Left forelimb (tissue), 1 donor: Measurements from ENCODE around the gene CD302.
"Not testable (repeated sequence)": the region's sequence is repeated elsewhere in the genome, so short reads cannot be mapped to it uniquely, and the experiment has no call there.

Experiments used
- DNase-seq: peaks from one replicate; pipeline ENCODE4 v3.0.0-alpha.2; 2018; ENCODE audit warnings: low spot score

Gene CD302

DNA sequence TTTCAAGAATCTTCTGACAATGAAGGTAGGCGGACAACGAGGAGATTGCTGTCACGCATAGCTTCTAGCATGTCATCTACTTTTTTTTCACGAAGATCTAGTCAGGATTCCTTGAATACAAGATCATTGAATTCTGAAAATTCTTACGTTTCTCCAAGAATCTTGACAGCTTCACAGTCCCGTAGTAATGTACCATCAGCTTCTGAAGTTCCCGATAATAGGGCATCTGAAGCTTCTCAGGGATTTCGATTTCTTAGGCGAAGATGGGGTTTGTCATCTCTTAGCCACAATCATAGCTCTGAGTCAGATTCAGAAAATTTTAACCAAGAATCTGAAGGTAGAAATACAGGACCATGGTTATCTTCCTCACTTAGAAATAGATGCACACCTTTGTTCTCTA, 49.9 kb downstream of the CD302 start:
- DNase-seq = no peak

DNA sequence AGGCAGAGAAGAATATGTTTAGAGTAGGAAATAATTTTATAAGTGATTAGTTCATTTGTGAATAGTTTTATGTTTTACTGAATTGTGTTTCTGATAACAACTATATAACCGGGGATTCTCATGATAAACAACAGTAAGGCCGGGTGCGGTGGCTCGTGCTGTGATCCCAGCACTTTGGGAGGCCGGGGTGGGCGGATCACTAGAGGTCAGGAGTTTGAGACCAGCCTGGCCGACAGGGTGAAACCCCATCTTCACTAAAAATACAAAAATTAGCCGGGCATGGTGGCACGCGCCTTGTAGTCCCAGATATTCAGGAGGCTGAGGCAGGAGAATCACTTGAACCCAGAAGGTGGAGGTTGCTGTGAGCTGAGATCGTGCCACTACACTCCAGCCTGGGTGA, 52.8 kb downstream of the CD302 start:
- not testable (repeated sequence) for DNase-seq

DNA sequence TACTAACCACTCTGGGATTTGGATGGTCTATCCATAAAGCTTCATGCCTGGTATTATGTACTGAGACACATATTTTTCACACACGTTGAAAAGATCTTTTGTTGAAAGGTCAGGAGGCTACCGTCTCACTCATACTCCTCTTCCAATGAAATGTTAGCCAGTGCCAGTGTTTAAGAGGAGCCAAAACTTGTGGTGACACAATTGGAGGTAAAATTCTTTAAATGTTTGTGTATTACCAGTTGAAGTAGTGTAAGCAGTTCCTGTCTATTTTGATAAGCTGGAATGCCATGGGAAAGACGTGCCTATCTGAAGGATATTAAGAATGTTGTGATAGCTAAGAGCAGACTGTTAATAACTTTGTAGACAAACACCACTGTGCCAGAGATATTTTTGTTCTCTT, 53.6 kb downstream of the CD302 start:
- no peak for DNase-seq

DNA sequence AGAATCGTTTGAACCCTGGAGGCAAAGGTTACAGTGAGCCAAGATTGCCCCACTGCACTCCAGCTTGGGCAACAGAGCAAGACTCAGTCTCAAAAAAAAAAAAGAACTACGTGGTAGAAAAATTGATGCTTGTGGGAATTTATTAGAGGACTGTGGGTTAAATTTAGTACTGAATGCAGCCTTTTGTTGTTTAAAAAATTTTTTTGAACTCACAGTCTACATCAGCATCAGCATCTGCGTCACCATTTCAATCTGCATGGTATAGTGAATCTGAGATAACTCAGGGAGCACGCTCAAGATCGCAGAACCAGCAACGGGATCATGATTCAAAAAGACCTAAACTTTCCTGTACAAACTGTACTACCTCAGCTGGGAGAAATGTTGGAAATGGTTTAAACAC, 55.2 kb downstream of the CD302 start:
- DNase-seq = no peak

DNA sequence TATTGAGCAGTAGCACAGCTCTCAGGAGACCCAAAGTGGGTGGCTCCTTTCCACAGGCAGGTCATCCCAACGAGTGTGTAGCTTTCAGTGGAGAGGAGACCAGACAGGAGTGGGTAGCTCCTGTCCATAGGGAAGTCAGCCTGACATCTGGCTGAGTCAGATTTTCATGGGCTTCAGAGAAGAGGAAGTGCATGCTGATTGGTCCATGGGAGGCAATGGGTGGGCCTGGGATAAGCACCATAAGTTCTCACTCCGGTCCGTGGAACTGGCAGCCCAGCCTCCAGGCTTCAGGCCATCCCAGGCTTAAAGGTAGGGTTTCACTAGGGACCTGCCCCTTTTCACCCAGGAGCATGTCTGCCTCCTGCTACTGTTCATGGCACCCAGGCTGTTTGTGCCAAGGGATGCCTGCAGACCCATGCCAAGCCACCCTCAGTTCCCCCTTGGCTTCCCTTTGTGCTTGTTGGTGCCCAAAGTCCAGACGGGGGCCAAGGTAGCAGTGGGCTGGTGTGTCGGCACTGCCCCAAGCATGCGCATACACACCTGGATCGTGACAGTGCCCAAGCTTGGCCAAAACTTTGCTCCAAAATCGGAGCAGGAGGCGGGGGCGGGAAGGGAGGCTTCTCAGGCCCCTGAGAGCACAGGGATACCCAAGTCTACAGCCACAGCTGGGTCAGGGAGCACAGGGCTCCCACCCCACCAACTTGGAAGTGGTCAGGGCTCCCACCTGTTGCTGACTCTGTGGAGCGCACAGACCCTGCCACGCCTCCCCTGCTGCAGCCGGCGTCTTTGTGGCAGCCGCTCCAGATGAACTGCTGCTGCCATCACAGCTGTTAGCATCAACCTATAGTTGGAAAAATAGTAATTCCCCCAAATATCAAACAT, 59.3 kb downstream of the CD302 start:
- DNase-seq = no peak

DNA sequence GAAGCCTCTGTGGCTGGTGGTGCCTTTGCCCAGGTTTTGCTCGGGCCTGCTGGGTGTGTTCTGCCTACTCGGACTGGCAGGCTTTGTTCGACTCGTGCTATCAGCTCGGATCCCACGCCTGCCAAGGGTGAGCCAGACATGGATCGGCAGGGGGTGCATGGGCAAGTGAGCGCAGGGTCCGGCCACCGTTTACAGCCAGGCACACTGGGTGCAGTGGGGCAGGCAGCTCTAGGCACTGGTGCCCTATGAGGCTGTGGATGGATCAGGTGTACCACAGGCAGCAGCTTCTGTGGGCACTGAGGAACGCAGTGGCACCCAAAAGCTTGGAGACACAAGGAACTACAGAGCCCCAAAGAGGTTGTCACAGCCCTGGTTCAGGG, 60.1 kb downstream of the CD302 start:
- no peak for DNase-seq

DNA sequence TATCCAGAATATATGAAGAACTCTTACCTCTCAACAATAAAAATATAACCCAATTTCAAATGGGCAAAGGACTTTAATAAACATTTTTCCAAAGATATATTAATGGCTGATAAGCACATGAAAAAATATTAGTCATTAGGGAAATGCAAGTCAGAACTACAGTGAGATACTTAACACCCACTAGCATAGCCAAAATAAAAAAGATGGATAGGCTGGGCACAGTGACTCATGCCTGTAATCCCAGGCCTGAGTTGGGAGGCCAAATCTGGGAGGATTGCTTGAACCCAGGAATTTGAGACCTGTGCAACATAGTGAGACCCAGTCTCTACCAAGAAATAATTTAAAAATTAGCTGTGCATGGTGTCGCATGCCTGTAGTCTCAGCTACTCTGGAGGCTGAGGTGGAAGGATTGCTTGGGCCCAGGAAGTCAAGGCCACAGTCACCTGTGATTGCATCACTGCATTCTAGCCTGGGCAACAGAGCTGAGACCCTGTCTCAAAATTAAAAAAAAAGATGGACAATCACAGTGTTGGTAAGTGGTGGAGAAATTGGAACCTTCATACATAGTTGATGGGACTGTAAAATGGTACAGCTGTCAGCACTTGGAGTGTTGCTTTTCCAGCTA, 60.6 kb downstream of the CD302 start:
- DNase-seq = no peak

DNA sequence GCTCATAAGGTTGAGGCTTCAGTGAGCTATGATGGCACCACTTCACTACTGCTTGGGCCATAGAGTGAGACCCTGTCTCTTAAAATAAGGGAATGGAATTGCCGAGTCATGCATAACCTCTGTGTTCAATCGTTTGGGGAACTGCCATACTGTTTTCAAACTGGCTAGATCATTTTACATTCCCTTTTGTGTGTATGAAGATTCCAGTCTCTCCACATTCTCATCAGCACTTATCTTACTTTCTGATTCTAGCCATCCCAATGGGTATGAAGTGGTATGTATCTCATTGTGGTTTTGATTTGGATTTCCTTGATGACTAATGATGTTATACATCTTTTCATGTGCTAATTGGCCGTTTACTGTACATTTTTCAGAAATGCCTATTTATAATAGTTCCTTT, 62.0 kb downstream of the CD302 start:
- DNase-seq = no peak

DNA sequence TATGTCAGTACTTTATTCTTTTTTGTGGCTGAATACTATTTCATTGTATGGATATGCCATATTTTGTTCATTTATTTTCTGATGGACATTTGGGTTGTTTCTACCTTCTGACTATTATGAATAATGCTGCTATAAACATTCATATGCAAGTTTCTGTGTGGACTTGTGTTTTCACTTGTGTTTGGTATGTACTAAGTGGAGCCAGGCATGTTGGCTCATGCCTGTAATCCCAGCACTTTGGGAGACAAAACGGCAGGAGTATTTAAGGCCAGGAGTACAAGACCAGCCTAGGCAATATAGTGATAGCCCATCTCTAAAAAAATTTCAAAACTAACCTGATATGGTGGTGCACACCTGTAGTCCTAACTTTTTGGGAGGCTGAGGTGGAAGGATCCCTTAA, 62.4 kb downstream of the CD302 start:
- DNase-seq = no peak

DNA sequence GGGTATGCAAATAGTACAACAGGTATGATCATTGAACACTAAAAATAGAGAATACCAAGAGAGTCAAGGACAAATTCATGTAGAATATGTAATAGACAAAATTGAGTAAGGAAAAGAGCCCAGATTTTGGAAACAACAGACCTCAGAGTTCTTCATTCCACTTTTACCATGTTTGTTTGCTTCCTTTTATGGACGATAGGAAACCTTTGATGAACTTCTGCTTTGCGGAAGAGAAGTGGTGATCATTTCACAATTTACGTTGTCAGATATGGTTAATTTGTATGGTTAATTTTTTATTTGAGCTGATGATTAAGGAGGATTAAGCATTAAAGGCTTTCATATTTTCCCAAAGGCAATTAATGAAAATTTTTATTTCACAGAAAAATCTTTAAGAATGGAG, 69.4 kb downstream of the CD302 start:
- no peak for DNase-seq

DNA sequence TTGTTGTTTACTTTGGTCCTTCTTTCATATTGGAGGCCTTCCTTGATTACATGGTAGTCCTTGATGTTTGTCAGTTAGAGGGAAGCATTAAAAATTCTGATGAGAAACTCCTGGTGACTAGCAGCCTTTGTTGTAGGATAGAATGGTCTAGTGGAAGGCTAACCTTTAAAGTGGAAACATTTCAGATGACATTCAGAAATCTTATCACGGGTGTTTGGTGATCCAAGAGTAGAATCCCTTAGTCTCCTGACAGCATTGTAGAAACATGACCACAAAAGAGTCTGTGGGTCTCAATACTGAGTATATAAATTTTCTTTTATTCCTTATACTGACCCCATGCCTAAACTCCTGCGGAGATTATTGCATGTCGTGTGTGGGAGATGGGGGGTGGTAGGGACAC, 72.3 kb downstream of the CD302 start:
- no peak for DNase-seq

DNA sequence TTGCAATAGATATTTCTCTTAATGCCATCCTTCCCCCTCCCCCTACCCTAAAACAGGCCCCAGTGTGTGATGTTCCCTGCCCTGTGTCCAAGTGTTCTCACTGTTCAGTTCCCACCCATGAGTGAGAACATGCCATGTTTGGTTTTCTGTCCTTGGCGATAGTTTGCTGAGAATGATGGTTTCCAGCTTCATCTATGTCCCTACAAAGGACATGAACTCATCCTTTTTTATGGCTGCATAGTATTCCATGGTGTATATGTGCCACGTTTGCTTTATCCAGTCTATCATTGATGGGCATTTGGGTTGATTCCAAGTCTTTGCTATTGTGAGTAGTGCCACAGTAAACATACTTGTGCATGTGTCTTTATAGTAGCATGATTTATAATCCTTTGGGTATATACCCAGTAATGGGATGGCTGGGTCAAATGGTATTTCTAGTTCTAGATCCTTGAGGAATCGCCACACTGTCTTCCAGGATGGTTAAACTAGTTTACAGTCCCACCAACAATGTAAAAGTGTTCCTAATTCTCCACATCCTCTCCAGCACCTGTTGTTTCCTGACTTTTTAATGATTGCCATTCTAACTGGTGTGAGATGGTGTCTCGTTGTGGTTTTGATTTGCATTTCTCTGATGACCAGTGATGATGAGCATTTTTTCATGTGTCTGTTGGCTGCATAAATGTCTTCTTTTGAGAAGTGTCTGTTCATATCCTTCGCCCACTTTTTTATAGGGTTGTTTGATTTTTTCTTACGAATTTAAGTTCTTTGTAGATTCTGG, 73.0 kb downstream of the CD302 start:
- DNase-seq = not testable (repeated sequence)

DNA sequence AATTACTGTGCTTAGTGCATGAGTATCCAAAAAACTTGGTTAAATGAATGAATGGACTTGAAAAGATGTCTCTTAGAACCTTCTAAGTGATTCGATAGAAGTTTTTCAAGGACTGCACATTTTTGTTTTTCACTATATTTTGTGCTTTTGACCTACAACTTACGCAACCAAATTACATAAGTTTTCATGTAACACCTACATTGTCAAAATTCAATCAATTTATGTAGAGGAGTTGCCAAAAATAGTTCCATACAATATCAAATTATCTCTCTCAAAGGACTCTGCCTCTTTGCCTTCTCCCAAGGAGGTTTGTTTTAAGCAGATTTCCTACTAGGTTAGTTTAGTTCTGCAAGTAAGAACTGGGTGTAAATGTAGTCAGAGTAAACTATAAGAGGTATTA, 75.4 kb downstream of the CD302 start:
- DNase-seq = no peak

DNA sequence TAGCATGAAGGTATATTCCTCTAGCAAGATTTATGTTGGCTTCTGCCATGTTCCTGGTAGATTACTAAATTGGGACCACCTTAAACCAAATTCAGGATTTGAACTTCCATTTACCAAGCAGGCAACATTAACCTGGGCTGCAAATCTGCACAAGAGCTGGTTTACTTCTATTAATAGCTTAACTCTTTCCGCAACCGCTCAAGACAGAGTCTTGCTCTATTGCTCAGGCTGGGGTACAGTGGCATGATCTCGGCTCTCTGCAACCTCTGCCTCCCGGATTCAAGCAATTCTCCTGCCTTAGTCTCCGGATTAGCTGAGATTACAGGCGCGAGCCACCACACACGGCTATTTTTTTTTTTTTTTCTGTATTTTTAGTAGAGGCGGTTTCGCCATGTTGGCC, 77.3 kb downstream of the CD302 start:
- no peak for DNase-seq
